Posterior cingulate gyrus (tissue), 11 donors: Measurements from ENCODE around the gene ING4.
A peak's percentile ranks its signal among the peaks of the same experiment; 100 is the strongest.
"Not testable (repeated sequence)": the region's sequence is repeated elsewhere in the genome, so short reads cannot be mapped to it uniquely, and the experiment has no call there.

Source experiments
- DNase-seq, 10 donors: peaks; one replicate each; pipeline versions ENCODE4 v3.0.0 to v3.0.0-alpha.2; 2020 to 2021; ENCODE audit warnings: mixed read lengths in 3 of 10
- intact Hi-C: fragments of 100-400 bp; cut with DNase I; formaldehyde crosslinking; loops from one replicate; pipeline ENCODE4 v1.15.1; 2023

ING4 gene

DNA sequence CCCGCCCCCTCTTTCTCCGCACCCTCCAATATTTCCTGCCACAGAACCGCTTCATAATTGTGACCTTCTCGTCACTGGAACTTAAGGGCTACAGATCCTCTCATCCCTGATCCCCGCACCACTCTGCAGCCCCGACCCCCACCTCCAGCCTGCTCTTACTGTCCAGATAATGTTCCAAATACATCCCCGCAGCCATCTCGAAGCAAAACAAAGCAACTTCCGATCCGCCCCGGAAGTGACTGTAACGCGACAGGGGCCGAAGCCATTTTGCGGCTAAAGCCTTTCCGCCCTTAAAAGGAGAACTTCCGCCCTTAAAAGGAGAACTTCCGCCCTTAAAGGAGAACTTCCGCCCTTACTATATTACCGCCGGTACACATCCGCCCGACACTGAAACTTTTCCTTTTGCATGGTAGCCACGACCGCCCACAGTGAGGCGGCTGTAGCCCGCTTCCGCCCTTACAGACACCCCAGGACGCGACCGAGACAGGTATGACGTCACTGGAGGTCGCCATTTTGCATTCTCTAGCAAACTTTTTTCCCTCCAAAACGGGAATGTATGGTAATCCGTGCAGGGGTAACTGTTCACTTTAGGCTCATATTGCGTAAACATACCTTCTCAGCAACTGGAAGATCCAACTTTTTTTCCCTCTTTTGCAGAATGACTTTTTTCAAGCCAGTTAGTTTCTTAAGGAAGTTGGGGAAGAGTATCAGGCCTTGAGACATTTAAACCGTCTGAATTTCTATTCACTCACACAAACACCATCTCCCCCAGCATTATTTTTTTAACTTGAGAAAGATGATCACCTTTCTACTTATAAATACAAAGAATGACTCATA, at the start of gene ING4:
Gene ING4, minus strand, starts transcription at position 214 of the 837 bp plus-strand sequence. Its CDS starts 18 bp downstream, at position 196.
- DNase-seq: peak; percentile 95 to 100 (median 97)
- intact Hi-C loops: loop anchor here (1.0 to 5.0 kb wide), 3 partner anchors 26 to 60 kb away; partner anchors contain the start of gene ZNF384

- intact Hi-C loops: no loop called here
- no peak for DNase-seq
Observed at GRCh38 chr12:6708960-6709394, 46.1 kb upstream of the ING4 start.

DNA sequence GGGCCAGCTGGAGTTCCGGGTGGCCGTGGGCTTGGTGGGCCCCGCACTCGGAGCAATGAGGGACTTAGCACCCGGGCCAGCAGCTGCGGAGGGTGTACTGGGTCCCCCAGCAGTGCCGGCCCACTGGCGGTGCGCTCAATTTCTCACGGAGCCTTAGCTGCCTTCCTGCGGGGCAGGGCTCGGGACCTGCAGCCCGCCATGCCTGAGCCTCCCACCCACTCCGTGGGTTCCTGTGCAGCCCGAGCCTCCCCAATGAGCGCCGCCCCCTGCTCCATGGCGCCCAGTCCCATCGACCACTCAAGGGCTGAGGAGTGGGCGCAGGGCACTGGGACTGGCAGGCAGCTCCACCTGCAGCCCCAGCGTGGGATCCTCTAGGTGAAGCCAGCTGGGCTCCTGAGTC, 45.4 kb upstream of the ING4 start:
- DNase-seq, intact Hi-C loops: not testable (repeated sequence)

GRCh38 chr12:6703631-6704030, 40.7 kb upstream of the ING4 start:
- DNase-seq: no peak
- intact Hi-C loops: no loop called here

GRCh38 chr12:6701078-6701768, 38.3 kb upstream of the ING4 start:
- intact Hi-C loops: no loop called here
- DNase-seq: no peak

- intact Hi-C loops: no loop called here
Observed at GRCh38 chr12:6700646-6701051, 37.7 kb upstream of the ING4 start, which contains the start of gene PIANP. Gene PIANP, minus strand, starts transcription at chr12:6700815. Its CDS starts 2,754 bp downstream, at chr12:6698061.

DNA sequence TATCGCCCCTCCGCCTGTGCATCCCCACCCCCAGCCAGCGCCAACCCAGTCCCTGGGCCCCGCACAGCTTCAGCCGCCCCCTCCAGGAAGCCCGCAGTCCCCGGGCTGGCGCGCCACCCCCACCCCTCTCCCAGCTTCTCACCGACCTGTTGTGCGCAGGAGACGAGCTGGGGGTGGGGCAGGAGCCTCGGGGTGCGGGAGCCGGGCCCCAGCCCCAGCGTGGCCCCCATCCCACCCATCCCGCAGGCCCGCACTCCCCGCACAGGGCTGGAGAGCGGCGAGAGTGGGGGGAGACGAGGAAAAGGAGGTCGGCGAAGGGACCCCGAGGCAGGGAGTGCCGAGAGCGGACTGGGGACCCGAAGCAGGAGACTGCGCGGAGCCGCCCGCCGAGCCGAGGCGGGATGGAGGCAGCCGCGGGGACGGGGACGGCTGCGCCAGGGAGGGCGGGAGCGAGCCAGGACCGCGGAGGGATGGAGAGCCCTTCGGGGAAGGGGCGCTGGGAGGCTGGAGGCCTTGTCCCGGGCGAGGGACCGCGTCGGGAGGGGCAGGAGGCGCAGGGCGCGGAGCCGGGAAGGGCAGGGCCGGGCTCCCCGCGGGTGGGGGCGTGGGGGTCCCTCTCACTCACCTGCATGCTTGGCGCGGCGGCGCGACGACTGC, 37.2 kb upstream of the ING4 start:
- intact Hi-C loops: no loop called here
- peak in 6 of 10 donors; percentile 30 to 88 (median 62) for DNase-seq

More at GRCh38 chr12:6700646-6701051, 37.7 kb upstream of the ING4 start, which contains the start of gene PIANP:
- DNase-seq: peak in 9 of 10 donors; percentile 39 to 95 (median 68)

- intact Hi-C loops: no loop called here
- no peak for DNase-seq
Observed at GRCh38 chr12:6699259-6699988, 36.5 kb upstream of the ING4 start.

DNA sequence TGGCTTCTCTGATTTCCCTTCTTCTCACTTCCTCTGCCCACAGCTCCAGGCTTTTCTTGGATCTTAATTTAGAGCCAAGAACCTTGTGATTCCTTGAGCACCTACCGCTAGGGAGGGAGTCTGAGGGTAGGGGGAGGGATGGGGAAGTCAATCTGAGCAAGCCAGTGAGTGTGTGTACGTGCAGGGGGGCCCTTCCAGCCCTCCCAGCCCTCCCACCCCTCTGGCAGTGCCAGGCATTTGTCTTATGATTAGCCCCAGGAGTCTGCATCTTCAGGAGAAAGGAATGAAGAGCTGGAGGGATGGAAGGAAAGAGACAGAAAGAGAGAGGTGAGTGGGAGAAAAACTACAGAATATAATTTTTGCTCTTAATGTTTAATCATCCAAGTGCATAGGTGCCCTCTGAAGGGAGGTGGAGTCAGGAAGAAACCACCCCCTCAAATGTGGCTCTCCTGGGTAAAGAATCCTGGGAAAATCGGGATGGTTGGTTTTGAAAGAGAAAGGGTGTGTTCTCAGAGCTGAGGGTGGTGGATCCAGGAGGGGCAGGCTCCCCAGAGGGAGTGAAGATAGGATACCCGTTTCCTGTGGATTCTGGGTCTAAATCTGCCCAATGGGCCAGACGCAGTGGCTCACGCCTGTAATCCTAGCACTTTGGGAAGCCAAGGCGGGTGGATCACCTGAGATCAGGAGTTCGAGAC, 35.6 kb upstream of the ING4 start:
- no peak for DNase-seq
- intact Hi-C loops: no loop called here

DNA sequence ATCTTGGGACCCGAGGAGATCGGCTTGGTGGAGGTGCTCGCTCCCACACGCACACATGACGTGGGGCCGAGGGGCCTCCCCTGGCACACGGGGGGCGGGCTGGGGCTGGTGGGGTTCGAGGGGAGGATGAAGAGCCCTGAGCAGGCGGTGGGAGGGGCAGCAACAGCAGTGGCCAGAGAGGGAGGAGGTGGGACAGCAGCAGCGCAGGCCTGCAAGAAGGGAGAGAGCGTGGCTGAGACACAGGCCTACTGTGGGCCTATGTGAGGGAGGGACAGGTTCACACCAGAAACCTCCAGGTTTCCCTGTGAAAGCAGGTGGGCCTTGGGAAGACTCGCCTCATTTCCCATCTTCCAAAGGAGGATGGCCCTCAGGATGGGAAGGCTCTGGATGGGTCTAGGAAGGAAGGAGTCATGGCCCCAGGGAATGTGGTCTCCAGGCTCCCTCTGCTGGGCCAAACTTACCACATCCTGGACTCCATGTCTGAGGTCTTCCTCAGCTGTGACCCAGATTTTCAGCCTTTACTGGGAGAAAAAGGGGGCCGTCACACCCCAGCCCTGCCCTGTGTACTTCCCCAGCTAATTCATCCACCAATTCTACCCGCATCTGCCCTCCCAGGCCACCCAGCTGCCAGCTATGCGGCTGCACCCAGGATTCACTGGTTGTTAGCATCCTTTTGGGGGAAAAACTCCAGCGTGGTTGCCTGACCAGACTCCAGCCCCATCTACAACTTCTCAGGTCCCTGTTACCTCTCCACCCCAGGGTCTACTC, 34.8 kb upstream of the ING4 start:
- peak in 4 of 10 donors; percentile 24 to 75 (median 30) for DNase-seq

GRCh38 chr12:6696690-6697583, 34.0 kb upstream of the ING4 start:
- DNase-seq: no peak
- intact Hi-C loops: no loop called here

More for the DNA sequence above, 34.8 kb upstream of the ING4 start:
- intact Hi-C loops: no loop called here

- intact Hi-C loops: no loop called here
Observed at GRCh38 chr12:6695313-6696045, 32.6 kb upstream of the ING4 start.

DNA sequence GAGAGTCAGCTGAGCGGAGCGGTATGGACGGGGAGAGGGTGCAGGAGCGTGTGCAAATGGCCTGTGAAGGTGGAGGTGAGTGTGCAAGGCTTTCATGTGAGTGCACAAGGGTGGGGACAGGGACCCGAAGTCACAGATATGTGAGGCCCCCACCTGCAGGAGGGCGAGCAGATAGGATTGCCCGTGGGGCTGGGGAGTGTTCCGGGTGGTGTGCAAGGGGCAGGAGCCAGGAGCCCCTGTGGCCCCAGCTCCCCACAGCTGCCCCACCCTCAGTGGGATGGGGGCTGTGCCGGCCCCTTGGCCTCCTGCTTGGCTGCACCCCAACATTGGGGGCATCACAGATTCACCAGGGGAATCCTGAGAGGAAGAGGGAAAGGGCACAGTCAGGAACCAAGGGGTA, 31.8 kb upstream of the ING4 start:
- intact Hi-C loops: no loop called here
- no peak for DNase-seq

More at GRCh38 chr12:6695313-6696045, 32.6 kb upstream of the ING4 start:
- no peak for DNase-seq

GRCh38 chr12:6693832-6694355, 31.0 kb upstream of the ING4 start:
- intact Hi-C loops: no loop called here
- no peak for DNase-seq

DNA sequence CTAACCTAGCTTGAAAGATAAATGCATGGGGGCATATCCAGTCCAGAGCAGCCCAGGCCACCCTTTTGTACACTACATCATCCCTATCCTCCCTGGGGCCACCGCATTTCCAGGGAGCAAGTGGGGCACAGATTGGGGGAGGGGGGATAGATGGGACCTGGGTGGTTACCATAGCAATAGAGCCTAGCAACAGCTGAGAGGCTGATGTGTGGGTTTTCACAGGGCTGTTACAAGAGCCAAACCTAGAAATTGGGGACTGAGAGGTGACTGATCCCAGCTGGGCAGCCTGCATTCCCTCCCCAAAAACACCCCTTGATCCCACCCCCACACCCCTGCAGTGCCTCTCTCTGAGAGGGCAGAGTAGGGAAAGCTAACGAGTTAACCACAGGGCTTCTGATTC, 30.0 kb upstream of the ING4 start:
- intact Hi-C loops: no loop called here
- peak in 1 of 10 donors; percentile 19 for DNase-seq

GRCh38 chr12:6691473-6691872, 28.6 kb upstream of the ING4 start:
- peak in 1 of 10 donors; percentile 46 for DNase-seq
- intact Hi-C loops: no loop called here
